ENCODE measurements around the gene TMSB4X.

TMSB4X gene

DNA sequence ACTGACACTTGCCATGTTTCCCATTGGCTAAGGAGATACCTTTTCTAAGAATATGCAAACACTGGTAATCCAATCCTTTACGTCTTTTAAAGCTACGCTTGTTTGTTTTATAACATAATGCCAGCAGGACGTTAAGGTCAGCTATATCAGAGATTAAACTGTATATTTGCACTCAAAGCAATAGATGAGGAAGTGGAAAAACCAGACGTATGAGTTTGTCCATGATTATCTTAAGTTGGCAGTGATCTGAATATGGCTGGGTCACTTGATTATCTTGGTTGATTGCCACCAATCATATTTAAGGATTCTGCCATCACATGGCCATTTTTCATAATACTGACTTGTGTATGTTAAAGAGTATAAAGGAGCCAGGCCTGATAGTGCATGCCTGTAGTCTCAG is 19.4 kb downstream of the TMSB4X start:
- no peak overlapping the region for H4K8ac ChIP-seq (ENCODE audit: low read depth, low read length)
- no peak overlapping the region for H3K4me3 ChIP-seq (ENCODE audit: low read length)
- no peak overlapping the region for H3K4ac ChIP-seq (ENCODE audit: low read depth, low read length)
- no peaks in the 10 kb centered on the region for H3K79me2 ChIP-seq (ENCODE audit: control insufficient read depth, insufficient read depth, low read length)
- H3K9ac ChIP-seq (ENCODE audit: low read length), result no peak overlapping the region
- no peaks in the 10 kb centered on the region for H3K36me3 ChIP-seq (ENCODE audit: control insufficient read depth, insufficient read depth, low read length)
- no peak overlapping the region for H2BK120ac ChIP-seq (ENCODE audit: low read depth, low read length)
- DNase-seq, result no peak
- no peak overlapping the region for H4K5ac ChIP-seq (ENCODE audit: low read length)
- no peaks in the 10 kb centered on the region for H3K79me1 ChIP-seq (ENCODE audit: low read length)
- H2BK15ac ChIP-seq (replicated peaks; ENCODE audit: low read depth), result no peak overlapping the region
- no peak overlapping the region for H2BK5ac ChIP-seq (ENCODE audit: low read length)
- H3K27me3 ChIP-seq (ENCODE audit: insufficient read depth, low read length, poor library complexity), result no peaks in the 10 kb centered on the region
- no peaks in the 10 kb centered on the region for H3K4me1 ChIP-seq (ENCODE audit: control insufficient read depth, low read depth, low read length)
- no peak overlapping the region for H3K18ac ChIP-seq (ENCODE audit: low read length)
- H2AK5ac ChIP-seq (ENCODE audit: low read length), result no peak overlapping the region
- WGBS (ENCODE audit: extremely low coverage, insufficient coverage, low lambda C conversion rate), result no CpG with 5 or more reads among the region's 4 CpGs
- H3K4me2 ChIP-seq (ENCODE audit: low read length), result no peak overlapping the region
- H3K23ac ChIP-seq (ENCODE audit: low read length), result no peak overlapping the region
- no peak overlapping the region for H3K56ac ChIP-seq (ENCODE audit: low read length)
- H3K27ac ChIP-seq (ENCODE audit: low read depth, low read length), result no peak overlapping the region

DNA sequence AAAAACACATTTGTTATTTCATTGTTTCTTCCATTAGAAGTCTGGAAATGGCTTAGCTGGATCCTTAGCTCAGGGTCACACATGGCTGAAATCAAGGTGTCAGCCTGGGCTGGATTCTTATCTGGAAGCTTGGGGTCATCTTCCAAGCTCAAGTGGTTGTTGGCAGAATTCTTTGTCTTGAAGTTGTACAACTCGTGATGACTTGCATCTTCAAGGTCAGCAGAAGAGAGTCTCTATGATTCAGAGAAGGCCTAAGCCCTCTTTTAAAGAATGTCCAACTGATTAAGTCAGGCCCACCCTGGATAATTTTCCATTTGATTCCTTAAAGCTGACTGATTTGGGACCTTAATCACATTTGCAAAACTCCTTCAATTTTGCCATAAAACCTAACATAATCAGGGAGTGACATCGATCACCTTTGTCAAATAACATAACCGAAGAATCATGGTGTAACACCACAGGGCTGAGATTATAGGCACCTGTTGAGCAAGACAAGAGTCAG is 22.1 kb downstream of the TMSB4X start:
- H3K56ac ChIP-seq (ENCODE audit: low read length), result no peak overlapping the region
- no CpG with 5 or more reads among the region's 3 CpGs for WGBS (ENCODE audit: extremely low coverage, insufficient coverage, low lambda C conversion rate)
- H3K79me1 ChIP-seq (ENCODE audit: low read length), result no peaks in the 10 kb centered on the region
- H3K79me2 ChIP-seq (ENCODE audit: control insufficient read depth, insufficient read depth, low read length), result no peaks in the 10 kb centered on the region
- no peak overlapping the region for H3K27ac ChIP-seq (ENCODE audit: low read depth, low read length)
- no peak overlapping the region for H3K4me3 ChIP-seq (ENCODE audit: low read length)
- H4K5ac ChIP-seq (ENCODE audit: low read length), result no peak overlapping the region
- H3K27me3 ChIP-seq (ENCODE audit: insufficient read depth, low read length, poor library complexity), result no peaks in the 10 kb centered on the region
- H2BK15ac ChIP-seq (replicated peaks; ENCODE audit: low read depth), result no peak overlapping the region
- H2BK120ac ChIP-seq (ENCODE audit: low read depth, low read length), result no peak overlapping the region
- no peaks in the 10 kb centered on the region for H3K4me1 ChIP-seq (ENCODE audit: control insufficient read depth, low read depth, low read length)
- H3K36me3 ChIP-seq (ENCODE audit: control insufficient read depth, insufficient read depth, low read length), result no peaks in the 10 kb centered on the region
- H3K18ac ChIP-seq (ENCODE audit: low read length), result no peak overlapping the region
- no peak for DNase-seq
- H4K8ac ChIP-seq (ENCODE audit: low read depth, low read length), result no peak overlapping the region
- no peak overlapping the region for H3K4me2 ChIP-seq (ENCODE audit: low read length)
- H3K9ac ChIP-seq (ENCODE audit: low read length), result no peak overlapping the region
- H2AK5ac ChIP-seq (ENCODE audit: low read length), result no peak overlapping the region
- no peak overlapping the region for H3K4ac ChIP-seq (ENCODE audit: low read depth, low read length)
- no peak overlapping the region for H2BK5ac ChIP-seq (ENCODE audit: low read length)
- H3K23ac ChIP-seq (ENCODE audit: low read length), result no peak overlapping the region

DNA sequence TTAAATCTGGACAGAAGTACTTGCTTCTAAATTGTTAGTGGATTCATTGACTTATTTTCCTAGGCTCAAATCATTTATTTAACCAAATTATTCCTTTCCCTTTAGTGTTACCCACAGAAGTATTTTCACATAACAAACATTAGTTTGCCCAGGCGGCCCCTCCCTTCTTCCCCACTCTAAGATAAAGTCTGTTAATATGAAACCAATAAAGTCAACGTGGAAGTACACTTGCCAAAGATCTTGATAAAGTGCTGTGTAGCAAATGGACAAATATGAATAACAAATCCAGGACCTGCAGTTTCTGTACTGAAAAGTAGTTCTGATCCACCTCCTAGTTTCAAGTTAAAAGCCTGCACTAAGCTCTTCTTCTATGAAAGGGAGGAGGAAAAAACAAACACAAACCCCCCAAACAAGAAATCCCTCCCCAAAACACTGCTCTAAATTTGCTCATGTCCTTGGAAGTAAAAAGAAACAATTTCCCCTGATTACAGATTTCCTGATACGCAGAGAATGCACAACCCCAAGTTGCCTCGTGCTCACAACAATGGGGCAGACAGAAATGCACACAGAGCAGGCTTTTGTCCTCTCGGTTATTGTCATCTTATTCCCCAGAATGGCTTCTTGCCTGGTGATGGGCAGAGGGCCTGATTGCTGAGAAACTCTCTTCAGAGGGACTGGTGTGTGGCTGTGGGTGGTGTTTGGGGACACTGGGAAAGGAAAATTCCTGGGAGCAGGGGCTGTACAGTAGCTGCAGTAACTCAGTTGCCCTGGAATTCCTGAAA is 23.2 kb downstream of the TMSB4X start:
- no CpG with 5 or more reads among the region's 5 CpGs for WGBS (ENCODE audit: extremely low coverage, insufficient coverage, low lambda C conversion rate)
- Histone ChIP-seq H3K56ac (ENCODE audit: low read length) (peak overlapping the region; percentile 25), H3K4me3 (ENCODE audit: low read length) (no peak overlapping the region)

GRCh38 chrX:12999422-12999821 is 24.5 kb downstream of the TMSB4X start:
- Histone ChIP-seq H4K8ac (ENCODE audit: low read depth, low read length) (no peak overlapping the region), H2BK5ac (ENCODE audit: low read length) (no peak overlapping the region), H3K9ac (ENCODE audit: low read length) (no peak overlapping the region), H3K4me2 (ENCODE audit: low read length) (no peak overlapping the region), H3K18ac (ENCODE audit: low read length) (no peak overlapping the region), H3K4ac (ENCODE audit: low read depth, low read length) (no peak overlapping the region), H3K79me2 (ENCODE audit: control insufficient read depth, insufficient read depth, low read length) (no peaks in the 10 kb centered on the region), H3K4me1 (ENCODE audit: control insufficient read depth, low read depth, low read length) (no peaks in the 10 kb centered on the region), H3K27me3 (ENCODE audit: insufficient read depth, low read length, poor library complexity) (no peaks in the 10 kb centered on the region), H3K23ac (ENCODE audit: low read length) (peak overlapping the region; percentile 17), H3K4me3 (ENCODE audit: low read length) (no peak overlapping the region), H3K36me3 (ENCODE audit: control insufficient read depth, insufficient read depth, low read length) (no peaks in the 10 kb centered on the region), H3K79me1 (ENCODE audit: low read length) (no peaks in the 10 kb centered on the region), H3K56ac (ENCODE audit: low read length) (peak overlapping the region; percentile 15), H2BK15ac (replicated peaks; ENCODE audit: low read depth) (no peak overlapping the region), H4K5ac (ENCODE audit: low read length) (no peak overlapping the region), H2AK5ac (ENCODE audit: low read length) (no peak overlapping the region), H3K27ac (ENCODE audit: low read depth, low read length) (no peak overlapping the region), H2BK120ac (ENCODE audit: low read depth, low read length) (no peak overlapping the region)
- DNase-seq, result no peak
- WGBS (ENCODE audit: extremely low coverage, insufficient coverage, low lambda C conversion rate), result no CpG with 5 or more reads among the region's 9 CpGs

More for the DNA sequence above, 23.2 kb downstream of the TMSB4X start:
- Histone ChIP-seq H4K8ac (ENCODE audit: low read depth, low read length) (no peak overlapping the region), H3K27me3 (ENCODE audit: insufficient read depth, low read length, poor library complexity) (no peaks in the 10 kb centered on the region), H2AK5ac (ENCODE audit: low read length) (no peak overlapping the region), H3K79me2 (ENCODE audit: control insufficient read depth, insufficient read depth, low read length) (no peaks in the 10 kb centered on the region), H4K5ac (ENCODE audit: low read length) (no peak overlapping the region), H3K9ac (ENCODE audit: low read length) (no peak overlapping the region), H3K4ac (ENCODE audit: low read depth, low read length) (no peak overlapping the region), H2BK15ac (replicated peaks; ENCODE audit: low read depth) (no peak overlapping the region), H3K23ac (ENCODE audit: low read length) (no peak overlapping the region), H2BK120ac (ENCODE audit: low read depth, low read length) (no peak overlapping the region), H2BK5ac (ENCODE audit: low read length) (no peak overlapping the region), H3K4me2 (ENCODE audit: low read length) (no peak overlapping the region), H3K36me3 (ENCODE audit: control insufficient read depth, insufficient read depth, low read length) (no peaks in the 10 kb centered on the region), H3K18ac (ENCODE audit: low read length) (no peak overlapping the region), H3K79me1 (ENCODE audit: low read length) (no peaks in the 10 kb centered on the region), H3K27ac (ENCODE audit: low read depth, low read length) (no peak overlapping the region), H3K4me1 (ENCODE audit: control insufficient read depth, low read depth, low read length) (no peaks in the 10 kb centered on the region)
- DNase-seq, result no peak

DNA sequence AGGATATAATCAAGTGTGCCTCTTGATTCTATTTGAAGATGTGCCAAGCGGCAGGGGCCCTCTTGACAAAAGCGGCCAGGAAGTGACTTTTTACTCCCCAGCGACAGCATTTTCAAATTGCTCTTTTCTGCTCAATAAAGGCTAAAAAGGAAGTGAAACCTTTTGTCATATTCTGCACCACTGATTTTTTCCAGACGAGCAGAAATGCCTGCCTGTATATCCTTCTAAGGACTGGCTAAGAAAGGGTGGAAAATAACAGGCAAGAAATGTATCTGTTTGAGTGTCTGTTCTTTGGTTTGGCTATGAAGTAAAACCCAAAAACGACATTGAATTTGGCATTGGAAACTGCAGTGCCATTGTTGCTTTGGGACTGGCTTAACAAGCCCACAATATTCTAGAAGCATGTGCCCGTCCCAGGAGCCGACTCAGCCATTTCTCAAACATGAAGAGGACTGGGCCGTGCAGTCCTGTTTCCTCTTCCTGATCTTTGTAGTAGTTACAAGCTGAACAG is 25.4 kb downstream of the TMSB4X start:
- DNase-seq, result no peak

More for the DNA sequence above, 25.4 kb downstream of the TMSB4X start:
- Histone ChIP-seq H3K36me3 (ENCODE audit: control insufficient read depth, insufficient read depth, low read length) (no peaks in the 10 kb centered on the region), H4K5ac (ENCODE audit: low read length) (no peak overlapping the region), H3K79me2 (ENCODE audit: control insufficient read depth, insufficient read depth, low read length) (no peaks in the 10 kb centered on the region), H3K18ac (ENCODE audit: low read length) (no peak overlapping the region), H2BK5ac (ENCODE audit: low read length) (no peak overlapping the region), H3K56ac (ENCODE audit: low read length) (no peak overlapping the region), H3K4me1 (ENCODE audit: control insufficient read depth, low read depth, low read length) (no peaks in the 10 kb centered on the region), H3K23ac (ENCODE audit: low read length) (no peak overlapping the region), H4K8ac (ENCODE audit: low read depth, low read length) (no peak overlapping the region), H2BK120ac (ENCODE audit: low read depth, low read length) (peak overlapping the region; percentile 45), H3K4ac (ENCODE audit: low read depth, low read length) (no peak overlapping the region), H3K27ac (ENCODE audit: low read depth, low read length) (no peak overlapping the region), H2AK5ac (ENCODE audit: low read length) (no peak overlapping the region), H3K79me1 (ENCODE audit: low read length) (no peaks in the 10 kb centered on the region), H3K27me3 (ENCODE audit: insufficient read depth, low read length, poor library complexity) (no peaks in the 10 kb centered on the region), H3K9ac (ENCODE audit: low read length) (no peak overlapping the region), H3K4me2 (ENCODE audit: low read length) (no peak overlapping the region), H2BK15ac (replicated peaks; ENCODE audit: low read depth) (no peak overlapping the region), H3K4me3 (ENCODE audit: low read length) (no peak overlapping the region)
- no CpG with 5 or more reads among the region's 8 CpGs for WGBS (ENCODE audit: extremely low coverage, insufficient coverage, low lambda C conversion rate)

Data from mesendoderm (in vitro differentiated cells).